ENCODE results near the gene STAT4.

GRCh38 chr2:191112448-191112901, 38.3 kb downstream of the STAT4 start:
- TF ChIP-seq CTCF (IDR thresholded peaks at IDR 0.05; ENCODE audit: insufficient read depth, low read length, poor library complexity, severe bottlenecking) (no peak), EZH2phosphoT487 (conservative IDR thresholded peaks at IDR 0.05; ENCODE audit: low read length) (no peak)
